Ovary (tissue), 9 donors: ENCODE measurements around the gene LENG9. TPM values are rescaled to one million over a fixed set of nuclear protein-coding genes. Genes with fewer than 3 reads are reported as not detected.

Source experiments
- DNase-seq, 5 donors: peaks; one replicate each; pipeline ENCODE4 v3.0.0-alpha.2; 2019 to 2020
- H3K27ac ChIP-seq, 2 donors: fragments of 200-600 bp; one replicate each; pipeline versions ENCODE4 v1.5.1 to v1.8.0; 2019 to 2022
- H3K27me3 ChIP-seq: fragments of 200-600 bp; one replicate; pipeline ENCODE4 v1.8.0; 2022
- H3K36me3 ChIP-seq: fragments of 200-600 bp; sonication (generic); one replicate; pipeline ENCODE4 v1.5.1; 2019
- H3K4me1 ChIP-seq: one replicate; pipeline ENCODE4 v1.8.1; 2013; ENCODE audit warnings: mild to moderate bottlenecking, moderate library complexity; ENCODE audit not compliant: insufficient read depth
- H3K4me3 ChIP-seq: fragments of 200-600 bp; sonication (generic); one replicate; pipeline ENCODE4 v1.5.1; 2017
- H3K9me3 ChIP-seq, 2 donors: fragments of 200-600 bp in 1 of 2; sonication (generic) in 1 of 2; one replicate each; pipeline versions ENCODE4 v1.5.1 to v1.8.1; 2013 to 2019; ENCODE audit warnings: mild to moderate bottlenecking in 1 of 2, moderate library complexity in 1 of 2
- CTCF ChIP-seq, 3 donors: fragments of 450-650 bp in 2 of 3; fragments of 200-600 bp in 1 of 3; IDR thresholded peaks; one replicate each; pipeline versions ENCODE4 v1.5.1 to v1.8.0; 2016 to 2022; ENCODE audit warnings: antibody characterized with exemption in 3 of 3, mild to moderate bottlenecking in 1 of 3
- EP300 ChIP-seq: sonication (generic); formaldehyde crosslinking; IDR thresholded peaks from one replicate; pipeline ENCODE4 v1.6.1; 2017; ENCODE audit warnings: antibody characterized with exemption
- POLR2A ChIP-seq: fragments of 450-650 bp; IDR thresholded peaks from one replicate; pipeline ENCODE4 v1.6.1; 2017; ENCODE audit warnings: antibody characterized with exemption, mild to moderate bottlenecking, moderate library complexity
- WGBS, 3 donors: extraction: QIAGEN DNeasy Blood & Tissue Kit in 1 of 3; methylation state at CpG; one replicate each; pipeline versions ENCODE4 v1.1.5 to v1.1.7; 2013 to 2017; 5-methylcytosine and 5-hydroxymethylcytosine counted together
- intact Hi-C, 4 donors: fragments of 100-400 bp; cut with DNase I; formaldehyde crosslinking; loops; one replicate each; pipeline versions ENCODE4 v1.11.0 to v1.15.1; 2022 to 2023
- polyA plus RNA-seq, 2 donors: library from polyadenylated mRNA; stranded (reverse); fragments of 200-250 nt in 1 of 2; fragments of 350-450 nt in 1 of 2; fragmentation: Illumina TruSeq in 1 of 2; extraction: RNeasy Lipid Tissue Mini Kit (QIAGEN cat#74804) in 1 of 2; gene quantifications; one replicate each; pipeline ENCODE4 v1.2.3, GENCODE V29; 2013 to 2014
- total RNA-seq, 7 donors: library from RNA; depleted of rRNA in 2 of 7; stranded (reverse); fragments of >200 nt in 2 of 7; fragmentation: NEBNext Ultra II Directional in 3 of 7; extraction: Animal tissue kit (Norgen Biotek cat#: 25700) in 3 of 7; gene quantifications; one replicate each; pipeline versions ENCODE4 v1.1.0 to v1.2.4, GENCODE V29; 2016 to 2023
- donor health status: DM: no; HTN: no; CAD: no; lungs with moderate emphysema.
- donor health status: DM: no; HTN: no; CAD: no.
- donor health status: Bipolar disorder and iron deficiency.
- donor health status: DM: yes; HTN: yes; CAD: no.
- donor health status: DM: no; HTN: no; CAD: no.
- donor health status: DM: yes; HTN: yes; CAD: no.

LENG9 gene
- total and polyA plus RNA-seq, 9 donors, result 0.70 to 8.3 (median 4.1) TPM

- Histone ChIP-seq H3K27ac (no peak overlapping the region), H3K4me3 (no peak overlapping the region), H3K36me3 (no peaks in the 10 kb centered on the region), H3K9me3 (no peaks in the 10 kb centered on the region), H3K27me3 (no peaks in the 10 kb centered on the region), H3K4me1 (no peaks in the 10 kb centered on the region)
- WGBS, 3 donors, result 75 to 80% (median 75%) methylated on average over 2 of the region's 2 CpGs
- intact Hi-C loops, result no loop called here
- TF ChIP-seq EP300, result no peak
- no peak for TF ChIP-seq CTCF (IDR thresholded peaks at IDR 0.05)
- TF ChIP-seq POLR2A, result no peak
- no peak for DNase-seq
Measured at GRCh38 chr19:54480051-54480450, 16.5 kb upstream of the LENG9 start.

- TF ChIP-seq POLR2A, result no peak
- peak in 1 of 3 donors; percentile 16 for TF ChIP-seq CTCF (IDR thresholded peaks at IDR 0.05)
- intact Hi-C loops, result loop anchor here in 1 of 4 donors (10.0 kb wide), 1 partner anchor 936 kb away; no protein-coding TSS in a partner anchor
- H3K36me3 ChIP-seq, result no peaks in the 10 kb centered on the region
- WGBS, 3 donors, result 8 to 15% (median 10%) methylated on average over 10 of the region's 10 CpGs
- H3K27ac ChIP-seq, result no peak overlapping the region
- no peak for DNase-seq
- H3K27me3 ChIP-seq, result no peaks in the 10 kb centered on the region
- no peaks in the 10 kb centered on the region for H3K4me1 ChIP-seq
- H3K9me3 ChIP-seq, result no peaks in the 10 kb centered on the region
- no peak overlapping the region for H3K4me3 ChIP-seq
Measured at GRCh38 chr19:54478677-54479266, 15.2 kb upstream of the LENG9 start.

- Histone ChIP-seq H3K27me3 (no peaks in the 10 kb centered on the region), H3K4me1 (peaks cover 3% of the 10 kb centered on the region), H3K9me3 (no peaks in the 10 kb centered on the region), H3K27ac (no peak overlapping the region), H3K36me3 (no peaks in the 10 kb centered on the region), H3K4me3 (no peak overlapping the region)
- intact Hi-C loops, result loop anchor here in 1 of 4 donors (10.0 kb wide), 1 partner anchor 937 kb away; no protein-coding TSS in a partner anchor
- 55 to 69% (median 58%) methylated on average over 3 of the region's 3 CpGs for WGBS, 3 donors
- TF ChIP-seq CTCF (IDR thresholded peaks at IDR 0.05), result no peak
- TF ChIP-seq POLR2A, result no peak
- no peak for TF ChIP-seq EP300
- no peak for DNase-seq
Measured at GRCh38 chr19:54477650-54478049, 14.1 kb upstream of the LENG9 start.

- Histone ChIP-seq H3K4me3 (no peak overlapping the region), H3K27ac (no peak overlapping the region), H3K9me3 (no peaks in the 10 kb centered on the region), H3K27me3 (no peaks in the 10 kb centered on the region), H3K36me3 (no peaks in the 10 kb centered on the region), H3K4me1 (peaks cover 3% of the 10 kb centered on the region)
- TF ChIP-seq CTCF (IDR thresholded peaks at IDR 0.05) (no peak), EP300 (no peak), POLR2A (no peak)
- intact Hi-C loops, result loop anchor here in 1 of 4 donors (10.0 kb wide), 1 partner anchor 939 kb away; no protein-coding TSS in a partner anchor
- DNase-seq, result no peak
- 82 to 86% (median 84%) methylated on average over 11 of the region's 11 CpGs for WGBS, 3 donors
Measured at GRCh38 chr19:54475706-54476105, 12.1 kb upstream of the LENG9 start.
